H9 (cell line): ENCODE results near the gene CACNA1D. TPM values are rescaled to one million over a fixed set of nuclear protein-coding genes. Genes with fewer than 3 reads are reported as not detected.
A peak's percentile ranks its signal among the peaks of the same experiment; 100 is the strongest.

Experiments used
- DNase-seq: peaks from one replicate; pipeline ENCODE4 v3.0.0-alpha.2; 2017
- H2AFZ ChIP-seq: one replicate; pipeline ENCODE4 v1.6.1; 2013; ENCODE audit warnings: mild to moderate bottlenecking, low read length, control low read depth, moderate library complexity
- H2AK5ac ChIP-seq: 2 replicates; pipeline ENCODE4 v1.6.1; 2013; ENCODE audit warnings: low read length, control low read depth, mixed read lengths; ENCODE audit not compliant: insufficient read length
- H2BK120ac ChIP-seq: one replicate; pipeline ENCODE4 v1.6.1; 2013; ENCODE audit warnings: low read depth, mild to moderate bottlenecking, low read length, control low read depth, inconsistent platforms; ENCODE audit not compliant: poor library complexity, severe bottlenecking
- H2BK12ac ChIP-seq: 2 replicates; pipeline ENCODE4 v1.6.1; 2013; ENCODE audit warnings: low read length, control low read depth, mixed read lengths, low read depth; ENCODE audit not compliant: insufficient read length
- H2BK15ac ChIP-seq: 2 replicates; pipeline ENCODE4 v1.6.1; 2013; ENCODE audit warnings: low read depth, low read length, control low read depth
- H2BK20ac ChIP-seq: one replicate; pipeline ENCODE4 v1.6.1; 2013; ENCODE audit warnings: low read depth, mild to moderate bottlenecking, low read length, control low read depth, inconsistent platforms; ENCODE audit not compliant: poor library complexity, severe bottlenecking
- H2BK5ac ChIP-seq: 2 replicates; pipeline ENCODE4 v1.6.1; 2013; ENCODE audit warnings: low read length, control low read depth, mixed read lengths; ENCODE audit not compliant: insufficient read length
- H3K14ac ChIP-seq: 2 replicates; pipeline ENCODE4 v1.6.1; 2013; ENCODE audit warnings: low read length, control low read depth; ENCODE audit not compliant: insufficient read depth
- H3K18ac ChIP-seq: 2 replicates; pipeline ENCODE4 v1.6.1; 2013; ENCODE audit warnings: low read depth, mild to moderate bottlenecking, mixed read lengths, low read length, control low read depth; ENCODE audit not compliant: insufficient read length
- H3K23ac ChIP-seq: 2 replicates; pipeline ENCODE4 v1.6.1; 2013; ENCODE audit warnings: low read length, control low read depth, mixed read lengths, low read depth; ENCODE audit not compliant: insufficient read length
- H3K23me2 ChIP-seq: 2 replicates; pipeline ENCODE4 v1.6.1; 2013; ENCODE audit warnings: low read depth, mild to moderate bottlenecking, mixed read lengths, low read length, control low read depth; ENCODE audit not compliant: insufficient read length, poor library complexity, severe bottlenecking
- H3K27ac ChIP-seq: 2 replicates; pipeline ENCODE4 v1.5.1; 2013; ENCODE audit warnings: low read length, control low read depth, mixed read lengths, low read depth; ENCODE audit not compliant: insufficient read length
- H3K27me3 ChIP-seq: 2 replicates; pipeline ENCODE4 v1.6.1; 2013; ENCODE audit warnings: low read length, control low read depth, inconsistent platforms; ENCODE audit not compliant: insufficient read depth
- H3K4ac ChIP-seq: 2 replicates; pipeline ENCODE4 v1.6.1; 2013; ENCODE audit warnings: low read depth, mild to moderate bottlenecking, control low read depth, inconsistent platforms, low read length, moderate library complexity
- H3K4me1 ChIP-seq: 2 replicates; pipeline ENCODE4 v1.6.1; 2013; ENCODE audit warnings: low read length, control low read depth, inconsistent platforms; ENCODE audit not compliant: insufficient read depth
- H3K4me2 ChIP-seq: 2 replicates; pipeline ENCODE4 v1.6.1; 2013; ENCODE audit warnings: low read length, control low read depth, mixed read lengths; ENCODE audit not compliant: insufficient read length, insufficient read depth
- H3K56ac ChIP-seq: 2 replicates; pipeline ENCODE4 v1.6.1; 2013; ENCODE audit warnings: low read depth, mild to moderate bottlenecking, mixed read lengths, low read length, control low read depth; ENCODE audit not compliant: insufficient read length
- H3K79me1 ChIP-seq: 2 replicates; pipeline ENCODE4 v1.6.1; 2013; ENCODE audit warnings: low read depth, mild to moderate bottlenecking, moderate library complexity, low read length, control low read depth, inconsistent platforms; ENCODE audit not compliant: insufficient read depth, poor library complexity, severe bottlenecking
- H3K79me2 ChIP-seq: 2 replicates; pipeline ENCODE4 v1.6.1; 2013; ENCODE audit warnings: low read length, control low read depth, inconsistent platforms; ENCODE audit not compliant: insufficient read depth
- H3K9ac ChIP-seq: 2 replicates; pipeline ENCODE4 v1.6.1; 2013; ENCODE audit warnings: low read length, control low read depth, mixed read lengths; ENCODE audit not compliant: insufficient read length; ENCODE audit errors: extremely low read depth
- H3K9me3 ChIP-seq: one replicate; pipeline ENCODE4 v1.6.1; 2013; ENCODE audit warnings: low read depth, low read length, inconsistent platforms; ENCODE audit not compliant: control insufficient read depth
- H3T11ph ChIP-seq: one replicate; pipeline ENCODE4 v1.6.1; 2013; ENCODE audit warnings: mild to moderate bottlenecking, low read length, control low read depth, inconsistent platforms
- H4K20me1 ChIP-seq: one replicate; pipeline ENCODE4 v1.6.1; 2013; ENCODE audit not compliant: control insufficient read depth, insufficient read length, insufficient read depth
- H4K5ac ChIP-seq: 2 replicates; pipeline ENCODE4 v1.6.1; 2013; ENCODE audit warnings: low read depth, mild to moderate bottlenecking, mixed read lengths, low read length, control low read depth; ENCODE audit not compliant: insufficient read length
- H4K8ac ChIP-seq: replicated peaks from 2 replicates; pipeline ENCODE4 v1.6.1; 2013; ENCODE audit warnings: low read length, control low read depth, mixed read lengths, low read depth; ENCODE audit not compliant: insufficient read length
- H4K91ac ChIP-seq: 2 replicates; pipeline ENCODE4 v1.6.1; 2013; ENCODE audit warnings: low read depth, mild to moderate bottlenecking, moderate library complexity, mixed read lengths, low read length, control low read depth; ENCODE audit not compliant: insufficient read length
- H3K27ac Mint-ChIP-seq, 3 experiments: 2 replicates in 2 of 3; 3 replicates in 1 of 3; pipeline ENCODE4 v1.8.0; 2020 to 2021; ENCODE audit warnings: mixed read lengths in 3 of 3, mild to moderate bottlenecking in 1 of 3, moderate library complexity in 1 of 3
- H3K27me3 Mint-ChIP-seq: 2 replicates; pipeline ENCODE4 v1.8.0; 2021; ENCODE audit warnings: low read depth, mild to moderate bottlenecking, moderate library complexity, mixed read lengths
- H3K36me3 Mint-ChIP-seq, 3 experiments: 2 replicates in 2 of 3; 3 replicates in 1 of 3; pipeline ENCODE4 v1.8.0; 2020 to 2021; ENCODE audit warnings: low read depth in 3 of 3, mixed read lengths in 3 of 3; ENCODE audit not compliant: insufficient read depth in 1 of 3
- H3K4me1 Mint-ChIP-seq, 2 experiments: 2 replicates each; pipeline ENCODE4 v1.8.0; 2020; ENCODE audit warnings: mixed read lengths in 2 of 2
- H3K4me3 Mint-ChIP-seq, 2 experiments: 2 replicates in 1 of 2; 3 replicates in 1 of 2; pipeline ENCODE4 v1.8.0; 2020 to 2021; ENCODE audit warnings: mild to moderate bottlenecking in 2 of 2, mixed read lengths in 2 of 2, moderate library complexity in 1 of 2
- H3K9me3 Mint-ChIP-seq, 2 experiments: 2 replicates in 1 of 2; 3 replicates in 1 of 2; pipeline ENCODE4 v1.8.0; 2020; ENCODE audit warnings: mild to moderate bottlenecking in 2 of 2, mixed read lengths in 2 of 2, moderate library complexity in 1 of 2
- WGBS: extraction: QIAGEN DNeasy Blood & Tissue Kit; methylation state at CpG from one replicate; pipeline ENCODE4 v1.1.7; 2013; ENCODE audit warnings: missing lambda C conversion rate, low lambda C conversion rate, mixed read lengths; ENCODE audit not compliant: insufficient read length; ENCODE audit errors: extremely low coverage; 5-methylcytosine and 5-hydroxymethylcytosine counted together
- total RNA-seq: library from RNA; stranded (reverse); gene quantifications from 2 replicates; pipeline ENCODE4 v1.2.1, GENCODE V29; 2021
- TF ChIP-seq, protein P1 (sequence below): fragments of 200-600 bp; sonication (generic); conservative IDR thresholded peaks from 3 replicates; pipeline ENCODE4 v1.8.0; 2021; ENCODE audit warnings: antibody characterized with exemption, mild to moderate bottlenecking

The CACNA1D gene
- total RNA-seq, 1 experiment from 2014 or later, result 3.5 TPM

GRCh38 chr3:53544357-53544756 is 49.9 kb downstream of the CACNA1D start:
- Histone ChIP-seq H3K18ac (no peak overlapping the region), H3K56ac (no peak overlapping the region), H3K79me2 (no peaks in the 10 kb centered on the region), H3K4ac (no peak overlapping the region), H4K5ac (no peak overlapping the region), H3K23ac (no peak overlapping the region), H3T11ph (no peak overlapping the region), H2BK120ac (no peak overlapping the region), H3K4me2 (no peak overlapping the region), H4K91ac (no peak overlapping the region), H4K8ac (no peak overlapping the region), H3K4me1 (no peaks in the 10 kb centered on the region), H2AK5ac (no peak overlapping the region), H3K9ac (no peak overlapping the region), H3K79me1 (no peaks in the 10 kb centered on the region), H3K9me3 (no peaks in the 10 kb centered on the region), H2BK15ac (no peak overlapping the region), H3K27ac (no peak overlapping the region), H4K20me1 (no peaks in the 10 kb centered on the region), H2AFZ (no peak overlapping the region), H2BK5ac (no peak overlapping the region), H2BK12ac (no peak overlapping the region), H3K27me3 (no peaks in the 10 kb centered on the region), H3K14ac (no peak overlapping the region), H3K23me2 (no peaks in the 10 kb centered on the region), H2BK20ac (no peak overlapping the region)
- no CpG with 5 or more reads among the region's 3 CpGs for WGBS
- Mint-ChIP-seq H3K27ac (peak overlapping the region in 1 of 3 experiments; percentile 68; a peak in 1 of 7 replicates), H3K4me3 (no peak overlapping the region), H3K36me3 (no peaks in the 10 kb centered on the region), H3K9me3 (no peaks in the 10 kb centered on the region), H3K4me1 (peaks cover 9 to 10% of the 10 kb centered on the region in 2 experiments; a peak in 3 of 4 replicates), H3K27me3 (no peaks in the 10 kb centered on the region)
- DNase-seq, result no peak
- TF ChIP-seq, protein P1, sequence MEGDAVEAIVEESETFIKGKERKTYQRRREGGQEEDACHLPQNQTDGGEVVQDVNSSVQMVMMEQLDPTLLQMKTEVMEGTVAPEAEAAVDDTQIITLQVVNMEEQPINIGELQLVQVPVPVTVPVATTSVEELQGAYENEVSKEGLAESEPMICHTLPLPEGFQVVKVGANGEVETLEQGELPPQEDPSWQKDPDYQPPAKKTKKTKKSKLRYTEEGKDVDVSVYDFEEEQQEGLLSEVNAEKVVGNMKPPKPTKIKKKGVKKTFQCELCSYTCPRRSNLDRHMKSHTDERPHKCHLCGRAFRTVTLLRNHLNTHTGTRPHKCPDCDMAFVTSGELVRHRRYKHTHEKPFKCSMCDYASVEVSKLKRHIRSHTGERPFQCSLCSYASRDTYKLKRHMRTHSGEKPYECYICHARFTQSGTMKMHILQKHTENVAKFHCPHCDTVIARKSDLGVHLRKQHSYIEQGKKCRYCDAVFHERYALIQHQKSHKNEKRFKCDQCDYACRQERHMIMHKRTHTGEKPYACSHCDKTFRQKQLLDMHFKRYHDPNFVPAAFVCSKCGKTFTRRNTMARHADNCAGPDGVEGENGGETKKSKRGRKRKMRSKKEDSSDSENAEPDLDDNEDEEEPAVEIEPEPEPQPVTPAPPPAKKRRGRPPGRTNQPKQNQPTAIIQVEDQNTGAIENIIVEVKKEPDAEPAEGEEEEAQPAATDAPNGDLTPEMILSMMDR, result no peak
